GM10847 (cell line): Measurements from ENCODE around the gene CRTAP.
A peak's percentile ranks its signal among the peaks of the same experiment; 100 is the strongest.

Source experiments
- POLR2A ChIP-seq: IDR thresholded peaks from 2 replicates; pipeline ENCODE4 v1.6.1; 2011; ENCODE audit not compliant: insufficient read length; ENCODE audit errors: extremely low read depth

The CRTAP gene

GRCh38 chr3:33113772-33114621 lies at the start of gene CRTAP:
Gene CRTAP, plus strand, starts transcription at chr3:33114014. Its CDS starts 64 bp downstream, at chr3:33114078.
- TF ChIP-seq POLR2A = peak; percentile 30

GRCh38 chr3:33064929-33065328 lies 48.9 kb upstream of the CRTAP start:
- no peak for TF ChIP-seq POLR2A

GRCh38 chr3:33067484-33067883 lies 46.3 kb upstream of the CRTAP start:
- TF ChIP-seq POLR2A = no peak

- TF ChIP-seq POLR2A = no peak
These were observed 42.6 kb upstream of the CRTAP start for GRCh38 chr3:33071181-33071580.

- TF ChIP-seq POLR2A = no peak
These were observed 41.9 kb upstream of the CRTAP start for GRCh38 chr3:33071946-33072345.

GRCh38 chr3:33074217-33075067 lies 39.4 kb upstream of the CRTAP start:
- TF ChIP-seq POLR2A = no peak

- TF ChIP-seq POLR2A = no peak
These were observed 37.8 kb upstream of the CRTAP start for GRCh38 chr3:33075995-33076394.

- no peak for TF ChIP-seq POLR2A
These were observed 36.9 kb upstream of the CRTAP start for GRCh38 chr3:33076952-33077351.

GRCh38 chr3:33077976-33078375 lies 35.8 kb upstream of the CRTAP start:
- no peak for TF ChIP-seq POLR2A

GRCh38 chr3:33081812-33082211 lies 32.0 kb upstream of the CRTAP start:
- TF ChIP-seq POLR2A = no peak

- no peak for TF ChIP-seq POLR2A
These were observed 29.9 kb upstream of the CRTAP start for GRCh38 chr3:33083958-33084357.

GRCh38 chr3:33088691-33089090 lies 25.1 kb upstream of the CRTAP start:
- no peak for TF ChIP-seq POLR2A

- TF ChIP-seq POLR2A = no peak
These were observed 24.3 kb upstream of the CRTAP start for GRCh38 chr3:33089515-33089914.

- no peak for TF ChIP-seq POLR2A
These were observed 22.1 kb upstream of the CRTAP start for GRCh38 chr3:33091746-33092145.

- no peak for TF ChIP-seq POLR2A
These were observed 21.1 kb upstream of the CRTAP start for GRCh38 chr3:33092496-33093254.
